Measurements from ENCODE around the gene LARGE1. TPM values are rescaled to one million over a fixed set of nuclear protein-coding genes. Genes with fewer than 3 reads are reported as not detected.
"Not testable (repeated sequence)": the region's sequence is repeated elsewhere in the genome, so short reads cannot be mapped to it uniquely, and the experiment has no call there.

The LARGE1 gene
- total RNA-seq, 1 experiment from 2014 or later = 2.5 TPM

DNA sequence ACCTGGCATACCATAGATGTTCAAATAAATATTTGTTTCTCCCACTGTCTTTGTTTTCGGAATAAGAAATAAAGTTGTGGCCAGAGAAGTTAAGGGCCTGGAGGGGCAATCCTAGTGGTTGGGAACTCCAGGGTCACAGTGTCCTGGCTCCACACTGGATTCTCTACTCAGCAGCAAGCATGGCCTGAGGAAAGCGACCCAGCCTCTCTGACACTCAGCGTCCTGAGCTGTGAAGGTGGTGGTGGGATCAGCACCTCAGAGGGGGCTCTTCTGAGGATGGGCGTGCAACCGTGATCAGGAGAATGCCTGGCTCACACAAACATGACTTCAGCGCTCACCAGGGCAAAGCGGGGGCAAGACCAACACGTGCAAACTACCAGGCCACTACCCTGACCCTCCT, 59.9 kb downstream of the LARGE1 start:
- BruUV-seq (replicated peaks) = no TSS peak
- TF ChIP-seq REST (IDR thresholded peaks at IDR 0.05; ENCODE audit: insufficient read depth in 1 of 2, low read depth in 2 of 2, low read length in 1 of 2) (no peak), SIN3A (IDR thresholded peaks at IDR 0.05; ENCODE audit: borderline replicate concordance, insufficient read depth, low read depth, low read length) (no peak), CTCF (IDR thresholded peaks at IDR 0.05) (no peak), POLR2AphosphoS5 (IDR thresholded peaks at IDR 0.05; ENCODE audit: low read depth, low read length) (no peak), TCF7L2 (IDR thresholded peaks at IDR 0.05; ENCODE audit: low read depth, low read length) (no peak)
- Histone ChIP-seq H3K4me3 (ENCODE audit: low read depth in 2 of 2, low read length in 2 of 2) (no peak overlapping the region), H3K27ac (ENCODE audit: low read length) (no peak overlapping the region), H3K9me3 (ENCODE audit: control insufficient read depth, insufficient read depth, low read depth, low read length) (no peaks in the 10 kb centered on the region), H3K27me3 (ENCODE audit: control insufficient read depth, insufficient read depth, low read length) (no peaks in the 10 kb centered on the region), H3K4me1 (ENCODE audit: control insufficient read depth, insufficient read depth, low read length) (no peaks in the 10 kb centered on the region), H3K36me3 (ENCODE audit: control insufficient read depth, insufficient read depth, low read length) (no peaks in the 10 kb centered on the region)
- intact Hi-C loops (cut with micrococcal nuclease; ENCODE audit: unreplicated experiment) = no loop called here
- ChIA-PET POLR2A (no interaction called here), CTCF (no interaction called here)
- ATAC-seq (no peak), DNase-seq (ENCODE audit: low read depth, low spot score) (no peak)
- in situ Hi-C loops (cut with HindIII; ENCODE audit: low pct_unique_long_range_greater_than_20kb, low sequenced_read_pairs) = no loop called here

DNA sequence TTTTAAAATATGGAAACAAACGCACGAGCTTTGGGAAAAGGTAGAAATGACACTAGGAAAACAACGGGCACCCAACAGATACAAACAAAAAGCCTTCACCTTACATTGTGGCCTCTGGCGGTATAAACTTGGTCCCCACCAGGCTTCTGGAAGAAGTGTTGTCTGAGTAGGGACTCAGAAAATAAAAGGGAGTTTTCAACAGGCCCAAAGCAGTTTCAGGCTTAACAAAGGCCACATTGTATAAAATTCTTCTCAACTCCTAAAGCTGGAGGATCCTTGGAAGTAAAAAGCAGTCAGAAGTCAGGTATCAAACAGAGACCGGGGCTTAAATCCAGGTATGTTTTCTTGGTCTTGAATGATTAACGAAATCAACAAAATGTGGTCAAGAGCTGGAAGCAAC, 61.0 kb downstream of the LARGE1 start:
- no peak for DNase-seq (ENCODE audit: low read depth, low spot score)
- no peaks in the 10 kb centered on the region for H3K9me3 ChIP-seq (ENCODE audit: control insufficient read depth, insufficient read depth, low read depth, low read length)
- no peak for TF ChIP-seq REST (IDR thresholded peaks at IDR 0.05; ENCODE audit: insufficient read depth in 1 of 2, low read depth in 2 of 2, low read length in 1 of 2)
- no peak for TF ChIP-seq TCF7L2 (IDR thresholded peaks at IDR 0.05; ENCODE audit: low read depth, low read length)
- no peak for TF ChIP-seq SIN3A (IDR thresholded peaks at IDR 0.05; ENCODE audit: borderline replicate concordance, insufficient read depth, low read depth, low read length)
- TF ChIP-seq CTCF (IDR thresholded peaks at IDR 0.05) = no peak
- no peak for TF ChIP-seq POLR2AphosphoS5 (IDR thresholded peaks at IDR 0.05; ENCODE audit: low read depth, low read length)
- H3K27ac ChIP-seq (ENCODE audit: low read length) = no peak overlapping the region
- no peaks in the 10 kb centered on the region; the same call in 1 of the 2 replicates for H3K4me1 ChIP-seq (ENCODE audit: control insufficient read depth, insufficient read depth, low read length)
- no peak overlapping the region for H3K4me3 ChIP-seq (ENCODE audit: low read depth in 2 of 2, low read length in 2 of 2)
- H3K27me3 ChIP-seq (ENCODE audit: control insufficient read depth, insufficient read depth, low read length) = no peaks in the 10 kb centered on the region
- intact Hi-C loops (cut with micrococcal nuclease; ENCODE audit: unreplicated experiment) (no loop called here), in situ Hi-C loops (cut with HindIII; ENCODE audit: low pct_unique_long_range_greater_than_20kb, low sequenced_read_pairs) (no loop called here)
- POLR2A ChIA-PET = no interaction called here
- BruUV-seq (replicated peaks) = no TSS peak
- no peaks in the 10 kb centered on the region for H3K36me3 ChIP-seq (ENCODE audit: control insufficient read depth, insufficient read depth, low read length)
- CTCF ChIA-PET = no interaction called here
- ATAC-seq = no peak

DNA sequence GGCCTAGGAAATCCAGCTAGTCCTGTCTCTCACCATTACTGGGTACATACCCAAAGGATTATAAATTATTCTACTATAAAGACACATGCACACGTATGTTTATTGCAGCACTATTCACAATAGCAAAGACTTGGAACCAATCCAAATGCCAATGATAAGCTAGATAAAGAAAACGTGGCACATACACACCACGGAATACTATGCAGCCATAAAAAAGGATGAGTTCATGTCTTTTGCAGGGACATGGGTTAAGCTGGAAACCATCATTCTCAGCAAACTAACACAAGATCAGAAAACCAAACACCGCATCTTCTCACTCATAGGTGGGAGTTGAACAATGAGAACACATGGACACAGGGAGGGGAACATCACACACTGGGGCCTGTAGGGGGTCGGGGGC, 61.6 kb downstream of the LARGE1 start:
- H3K4me3 ChIP-seq (ENCODE audit: low read depth in 2 of 2, low read length in 2 of 2); H3K27ac ChIP-seq (ENCODE audit: low read length); H3K4me1 ChIP-seq (ENCODE audit: control insufficient read depth, insufficient read depth, low read length); in situ Hi-C loops (cut with HindIII; ENCODE audit: low pct_unique_long_range_greater_than_20kb, low sequenced_read_pairs); BruUV-seq (replicated peaks); intact Hi-C loops (cut with micrococcal nuclease; ENCODE audit: unreplicated experiment); H3K9me3 ChIP-seq (ENCODE audit: control insufficient read depth, insufficient read depth, low read depth, low read length); CTCF ChIA-PET; ATAC-seq; H3K36me3 ChIP-seq (ENCODE audit: control insufficient read depth, insufficient read depth, low read length); H3K27me3 ChIP-seq (ENCODE audit: control insufficient read depth, insufficient read depth, low read length); DNase-seq (ENCODE audit: low read depth, low spot score); POLR2A ChIA-PET: not testable (repeated sequence)

- in situ Hi-C loops (cut with HindIII; ENCODE audit: low pct_unique_long_range_greater_than_20kb, low sequenced_read_pairs) = not testable (repeated sequence)
These were observed 62.5 kb downstream of the LARGE1 start for GRCh38 chr22:33857767-33858166.

More at GRCh38 chr22:33857767-33858166, 62.5 kb downstream of the LARGE1 start:
- ATAC-seq; POLR2A ChIA-PET; CTCF ChIA-PET; H3K9me3 ChIP-seq (ENCODE audit: control insufficient read depth, insufficient read depth, low read depth, low read length); DNase-seq (ENCODE audit: low read depth, low spot score); H3K27me3 ChIP-seq (ENCODE audit: control insufficient read depth, insufficient read depth, low read length); H3K4me3 ChIP-seq (ENCODE audit: low read depth in 2 of 2, low read length in 2 of 2); BruUV-seq (replicated peaks); intact Hi-C loops (cut with micrococcal nuclease; ENCODE audit: unreplicated experiment); H3K36me3 ChIP-seq (ENCODE audit: control insufficient read depth, insufficient read depth, low read length); H3K4me1 ChIP-seq (ENCODE audit: control insufficient read depth, insufficient read depth, low read length); H3K27ac ChIP-seq (ENCODE audit: low read length): not testable (repeated sequence)

Data from Panc1 (cell line).